ENCODE measurements around the gene CCAR1. TPM values are rescaled to one million over a fixed set of nuclear protein-coding genes. Genes with fewer than 3 reads are reported as not detected.

Gene CCAR1
- total and polyA plus RNA-seq, 2 of the 13 experiments (the other 11 are each of a cell fraction or from before 2014, with no cell fraction given) = 74.5 to 81.6 TPM

GRCh38 chr10:68742397-68742796 lies 21.4 kb downstream of the CCAR1 start (continued):
- TF ChIP-seq ZBTB2 (CRISPR knock-in tag; IDR thresholded peaks at IDR 0.05; ENCODE audit: low read depth) (no peak), SAP130 (CRISPR knock-in tag; IDR thresholded peaks at IDR 0.05; ENCODE audit: low read depth) (no peak), MLX (CRISPR knock-in tag; IDR thresholded peaks at IDR 0.05) (no peak), ZNF326 (CRISPR knock-in tag; IDR thresholded peaks at IDR 0.05; ENCODE audit: borderline replicate concordance) (no peak)

GRCh38 chr10:68752711-68753350 lies 31.8 kb downstream of the CCAR1 start:
- BruUV-seq (replicated peaks) = no TSS peak
- FAIRE-seq = no peak
- 97% methylated on average over 2 of the region's 2 CpGs for WGBS (ENCODE audit: low lambda C conversion rate)

More at GRCh38 chr10:68752711-68753350, 31.8 kb downstream of the CCAR1 start:
- no peak overlapping the region for H3K4me2 ChIP-seq (ENCODE audit: low read depth, low read length)
- CTCF ChIA-PET (ENCODE audit: low intra/inter-chr PET ratio, low total read pairs) = no interaction called here
- in situ Hi-C loops (cut with HindIII; ENCODE audit: extremely low pct_ligation_motif_present, low pct_unique_long_range_greater_than_20kb) = no loop called here
- no peak overlapping the region for H3K4me3 ChIP-seq (replicated peaks in 1 of 3; ENCODE audit: insufficient read depth in 1 of 3, low read depth in 2 of 3, low read length in 3 of 3)
- H2AFZ ChIP-seq (ENCODE audit: low read length) = no peak overlapping the region
- no peaks in the 10 kb centered on the region; a peak in 1 of 5 replicates for H3K27me3 ChIP-seq (ENCODE audit: control insufficient read depth in 1 of 2, insufficient read depth in 2 of 2, low read length in 2 of 2)
- intact Hi-C loops (cut with micrococcal nuclease; ENCODE audit: unreplicated experiment) = no loop called here
- no peak for TF ChIP-seq KAT7 (CRISPR knock-in tag; IDR thresholded peaks at IDR 0.05; ENCODE audit: borderline replicate concordance)
- no peak for TF ChIP-seq XRCC5 (optimal IDR thresholded peaks at IDR 0.05; ENCODE audit: low read length)
- TF ChIP-seq HMG20A (CRISPR knock-in tag; IDR thresholded peaks at IDR 0.05; ENCODE audit: borderline replicate concordance) = no peak
- TF ChIP-seq CREB1 (IDR thresholded peaks at IDR 0.05) = no peak
- no peak for TF ChIP-seq CREB1 (CRISPR knock-in tag; IDR thresholded peaks at IDR 0.05)
- no peak for TF ChIP-seq ZNF280B (CRISPR knock-in tag; IDR thresholded peaks at IDR 0.05; ENCODE audit: borderline replicate concordance)
- no peak for TF ChIP-seq MATR3 (CRISPR knock-in tag; IDR thresholded peaks at IDR 0.05)
- no peak for TF ChIP-seq ZNF597 (CRISPR knock-in tag; IDR thresholded peaks at IDR 0.05)
- TF ChIP-seq ZNF121 (CRISPR knock-in tag; IDR thresholded peaks at IDR 0.05) = no peak
- TF ChIP-seq ZNF556 (CRISPR knock-in tag; IDR thresholded peaks at IDR 0.05; ENCODE audit: borderline replicate concordance) = no peak
- TF ChIP-seq ZNF703 (CRISPR knock-in tag; IDR thresholded peaks at IDR 0.05; ENCODE audit: borderline replicate concordance) = no peak
- TF ChIP-seq AHR (CRISPR knock-in tag; IDR thresholded peaks at IDR 0.05) = no peak
- TF ChIP-seq REPIN1 (CRISPR knock-in tag; IDR thresholded peaks at IDR 0.05; ENCODE audit: borderline replicate concordance, low read depth) = no peak
- no peak for TF ChIP-seq GABPA (IDR thresholded peaks at IDR 0.05; ENCODE audit: low read depth, low read length)
- TF ChIP-seq GABPA (CRISPR knock-in tag; IDR thresholded peaks at IDR 0.05; ENCODE audit: low read depth) = no peak
- H3K79me2 ChIP-seq (ENCODE audit: insufficient read depth, low read length) = no peaks in the 10 kb centered on the region
- POLR2A ChIA-PET = no interaction called here
- peaks cover 24 to 85% of the 10 kb centered on the region in 2 experiments for H3K36me3 ChIP-seq (replicated peaks in 1 of 2; ENCODE audit: control insufficient read depth in 1 of 2, insufficient read depth in 2 of 2, low read length in 2 of 2)
- no peak for ATAC-seq
- no peaks in the 10 kb centered on the region for H4K20me1 ChIP-seq (ENCODE audit: insufficient read depth, low read length)
- no peak for DNase-seq (ENCODE audit: low spot score)
- H3K9ac ChIP-seq (ENCODE audit: insufficient read depth, low read depth, low read length) = no peak overlapping the region
- no peaks in the 10 kb centered on the region for H3K4me1 ChIP-seq (ENCODE audit: insufficient read depth, low read length)
- H3K27ac ChIP-seq (ENCODE audit: extremely low read length, insufficient read depth, low read length) = no peak overlapping the region
- no peaks in the 10 kb centered on the region for H3K9me3 ChIP-seq (ENCODE audit: low read length)

All from HepG2 (cell line).